ENCODE measurements around the gene NAV2.

The NAV2 gene

GRCh38 chr11:20162824-20163782 is 450.5 kb downstream of the NAV2 start:
- TF ChIP-seq, protein P1, sequence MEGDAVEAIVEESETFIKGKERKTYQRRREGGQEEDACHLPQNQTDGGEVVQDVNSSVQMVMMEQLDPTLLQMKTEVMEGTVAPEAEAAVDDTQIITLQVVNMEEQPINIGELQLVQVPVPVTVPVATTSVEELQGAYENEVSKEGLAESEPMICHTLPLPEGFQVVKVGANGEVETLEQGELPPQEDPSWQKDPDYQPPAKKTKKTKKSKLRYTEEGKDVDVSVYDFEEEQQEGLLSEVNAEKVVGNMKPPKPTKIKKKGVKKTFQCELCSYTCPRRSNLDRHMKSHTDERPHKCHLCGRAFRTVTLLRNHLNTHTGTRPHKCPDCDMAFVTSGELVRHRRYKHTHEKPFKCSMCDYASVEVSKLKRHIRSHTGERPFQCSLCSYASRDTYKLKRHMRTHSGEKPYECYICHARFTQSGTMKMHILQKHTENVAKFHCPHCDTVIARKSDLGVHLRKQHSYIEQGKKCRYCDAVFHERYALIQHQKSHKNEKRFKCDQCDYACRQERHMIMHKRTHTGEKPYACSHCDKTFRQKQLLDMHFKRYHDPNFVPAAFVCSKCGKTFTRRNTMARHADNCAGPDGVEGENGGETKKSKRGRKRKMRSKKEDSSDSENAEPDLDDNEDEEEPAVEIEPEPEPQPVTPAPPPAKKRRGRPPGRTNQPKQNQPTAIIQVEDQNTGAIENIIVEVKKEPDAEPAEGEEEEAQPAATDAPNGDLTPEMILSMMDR (IDR thresholded peaks at IDR 0.05; ENCODE audit: low read length) = no peak
- TF ChIP-seq EZH2phosphoT487 (IDR thresholded peaks at IDR 0.05; ENCODE audit: low read length) = no peak
- no peak for TF ChIP-seq EZH2 (optimal IDR thresholded peaks at IDR 0.05; ENCODE audit: low read depth, low read length)
- Histone ChIP-seq H3F3A (ENCODE audit: insufficient read depth, low read length) (no peaks in the 10 kb centered on the region), H3K9me2 (replicated peaks; ENCODE audit: insufficient read depth, low read length) (no peaks in the 10 kb centered on the region), H3K27ac (ENCODE audit: low read length) (no peak overlapping the region), H3K27me3 (replicated peaks; ENCODE audit: insufficient read depth, low read length) (peaks cover 59% of the 10 kb centered on the region), H3K4me1 (ENCODE audit: low read length) (no peaks in the 10 kb centered on the region), H3K9ac (ENCODE audit: low read length) (no peak overlapping the region), H2AFZ (ENCODE audit: low read length) (0 out of 2 replicates have a peak overlapping the region, but pooled peaks have one; percentile 24), H3K4me2 (ENCODE audit: low read depth, low read length) (peak overlapping the region; percentile 70), H4K20me1 (ENCODE audit: insufficient read depth, low read length) (no peaks in the 10 kb centered on the region), H3K4me3 (ENCODE audit: low read length) (peak overlapping the region; percentile 29), H3K79me2 (ENCODE audit: low read length) (no peaks in the 10 kb centered on the region), H3K36me3 (replicated peaks; ENCODE audit: insufficient read depth, low read length) (no peaks in the 10 kb centered on the region), H3K9me3 (replicated peaks; ENCODE audit: insufficient read depth, low read length) (no peaks in the 10 kb centered on the region)
- DNase-seq = no peak

- Histone ChIP-seq H3K9ac (ENCODE audit: low read length) (no peak overlapping the region), H3K4me2 (ENCODE audit: low read depth, low read length) (peak overlapping the region; percentile 70; the same call in 1 of the 2 replicates), H3K4me1 (ENCODE audit: low read length) (no peaks in the 10 kb centered on the region), H3K27me3 (replicated peaks; ENCODE audit: insufficient read depth, low read length) (peaks cover 51% of the 10 kb centered on the region), H2AFZ (ENCODE audit: low read length) (no peak overlapping the region), H3K9me3 (replicated peaks; ENCODE audit: insufficient read depth, low read length) (no peaks in the 10 kb centered on the region), H3K9me2 (replicated peaks; ENCODE audit: insufficient read depth, low read length) (no peaks in the 10 kb centered on the region), H3K79me2 (ENCODE audit: low read length) (no peaks in the 10 kb centered on the region), H3F3A (ENCODE audit: insufficient read depth, low read length) (no peaks in the 10 kb centered on the region), H3K4me3 (ENCODE audit: low read length) (no peak overlapping the region), H4K20me1 (ENCODE audit: insufficient read depth, low read length) (no peaks in the 10 kb centered on the region), H3K36me3 (replicated peaks; ENCODE audit: insufficient read depth, low read length) (no peaks in the 10 kb centered on the region), H3K27ac (ENCODE audit: low read length) (no peak overlapping the region)
- DNase-seq = no peak
- TF ChIP-seq, protein P1 (IDR thresholded peaks at IDR 0.05; ENCODE audit: low read length) = no peak
- TF ChIP-seq EZH2phosphoT487 (IDR thresholded peaks at IDR 0.05; ENCODE audit: low read length) = no peak
- TF ChIP-seq EZH2 (optimal IDR thresholded peaks at IDR 0.05; ENCODE audit: low read depth, low read length) = no peak
Measured at GRCh38 chr11:20163783-20164481, 451.3 kb downstream of the NAV2 start.
